ENCODE data around the gene JUNB. TPM values are rescaled to one million over a fixed set of nuclear protein-coding genes. Genes with fewer than 3 reads are reported as not detected.

Gene JUNB
- total and polyA plus RNA-seq, 2 of the 8 experiments (the other 6 are each of a cell fraction or from before 2014, with no cell fraction given) = 7.4 to 10.0 TPM

- TF ChIP-seq CHD7 (IDR thresholded peaks at IDR 0.05; ENCODE audit: insufficient replicate concordance, low read length) = no peak
- no peak for TF ChIP-seq ATF2 (IDR thresholded peaks at IDR 0.05; ENCODE audit: low read length)
- 0 out of 2 replicates have a peak, but pooled peaks have one; percentile 12 for TF ChIP-seq SRF (IDR thresholded peaks at IDR 0.05; ENCODE audit: low read depth, low read length)
- TF ChIP-seq TAF7 (optimal IDR thresholded peaks at IDR 0.05; ENCODE audit: borderline replicate concordance, low read depth, low read length) = no peak
- peak; percentile 80 for TF ChIP-seq TAF1 (IDR thresholded peaks at IDR 0.05; ENCODE audit: low read depth, low read length)
- TF ChIP-seq TCF12 (IDR thresholded peaks at IDR 0.05; ENCODE audit: low read depth, low read length) = no peak
- TF ChIP-seq NANOG (IDR thresholded peaks at IDR 0.05; ENCODE audit: insufficient read depth, low read depth, low read length, poor library complexity, severe bottlenecking) = no peak
- peak; percentile 88 for TF ChIP-seq ASH2L (IDR thresholded peaks at IDR 0.05; ENCODE audit: low read length)
Measured at GRCh38 chr19:12806242-12807081, 15.2 kb downstream of the JUNB start, which contains the start of gene RNASEH2A (continued).
